GM21423 (cell line): ENCODE results near the gene SLC16A6.
"Not testable (repeated sequence)": the region's sequence is repeated elsewhere in the genome, so short reads cannot be mapped to it uniquely, and the experiment has no call there.

ENCODE experiments used
- ATAC-seq: cut with Tn5 transposase; IDR thresholded peaks from one replicate; pipeline ENCODE4 v1.9.1; 2021; ENCODE audit warnings: mild to moderate bottlenecking, moderate library complexity; ENCODE audit not compliant: unreplicated experiment

The SLC16A6 gene

GRCh38 chr17:68291836-68292688 is 1.1 kb upstream of the SLC16A6 start:
- ATAC-seq = peak; percentile 48

- ATAC-seq = no peak
Measured at GRCh38 chr17:68290268-68290954, 516 bp downstream of the SLC16A6 start.

GRCh38 chr17:68289936-68290267 is 1.0 kb downstream of the SLC16A6 start:
- ATAC-seq = no peak

- no peak for ATAC-seq
Measured at GRCh38 chr17:68289473-68289872, 1.5 kb downstream of the SLC16A6 start.

GRCh38 chr17:68288804-68289203 is 2.1 kb downstream of the SLC16A6 start:
- ATAC-seq = no peak

- ATAC-seq = no peak
Measured at GRCh38 chr17:68288375-68288774, 2.6 kb downstream of the SLC16A6 start.

GRCh38 chr17:68281965-68282364 is 9.0 kb downstream of the SLC16A6 start:
- ATAC-seq = not testable (repeated sequence)

- no peak for ATAC-seq
Measured at GRCh38 chr17:68277807-68278206, 13.1 kb downstream of the SLC16A6 start.

GRCh38 chr17:68276339-68276738 is 14.6 kb downstream of the SLC16A6 start:
- not testable (repeated sequence) for ATAC-seq

- no peak for ATAC-seq
Measured at GRCh38 chr17:68273722-68274121, 17.2 kb downstream of the SLC16A6 start.

GRCh38 chr17:68265833-68266232 is 25.1 kb downstream of the SLC16A6 start:
- ATAC-seq = not testable (repeated sequence)

GRCh38 chr17:68263101-68263681 is 27.7 kb downstream of the SLC16A6 start:
- ATAC-seq = not testable (repeated sequence)

GRCh38 chr17:68262467-68262866 is 28.5 kb downstream of the SLC16A6 start:
- ATAC-seq = not testable (repeated sequence)

- ATAC-seq = no peak
Measured at GRCh38 chr17:68260051-68260762, 30.7 kb downstream of the SLC16A6 start.

GRCh38 chr17:68259648-68259951 is 31.3 kb downstream of the SLC16A6 start:
- ATAC-seq = not testable (repeated sequence)

- peak; percentile 90 for ATAC-seq
Measured at GRCh38 chr17:68258890-68259647, 31.9 kb downstream of the SLC16A6 start.

- no peak for ATAC-seq
Measured at GRCh38 chr17:68257934-68258333, 33.0 kb downstream of the SLC16A6 start.

GRCh38 chr17:68256701-68257100 is 34.2 kb downstream of the SLC16A6 start:
- ATAC-seq = not testable (repeated sequence)

- ATAC-seq = no peak
Measured at GRCh38 chr17:68255731-68256538, 35.0 kb downstream of the SLC16A6 start.

- no peak for ATAC-seq
Measured at GRCh38 chr17:68255151-68255550, 35.8 kb downstream of the SLC16A6 start.
